K562 (cell line): ENCODE measurements around the gene IL37. TPM values are rescaled to one million over a fixed set of nuclear protein-coding genes. Genes with fewer than 3 reads are reported as not detected.

Experiments
- CTCFL ChIP-seq: IDR thresholded peaks from 2 replicates; pipeline ENCODE4 v1.6.1; 2011; ENCODE audit warnings: borderline replicate concordance, low read depth, mild to moderate bottlenecking, moderate library complexity, low read length; ENCODE audit not compliant: insufficient read depth, poor library complexity, severe bottlenecking
- CUX1 ChIP-seq: fragments of 200-800 bp; sonication (Bioruptor generic); IDR thresholded peaks from 2 replicates; pipeline ENCODE4 v1.6.1; 2016; ENCODE audit warnings: missing genetic modification characterization, missing compliant biosample characterization
- MAFF ChIP-seq: IDR thresholded peaks from 2 replicates; pipeline ENCODE4 v1.6.1; 2012; ENCODE audit warnings: low read length, improper control_type of control experiment
- PHB2 ChIP-seq: fragments of 450-650 bp; IDR thresholded peaks from 2 replicates; pipeline ENCODE4 v1.6.1; 2017; ENCODE audit warnings: low read depth
- POLR2B ChIP-seq: fragments of 450-650 bp; IDR thresholded peaks from 2 replicates; pipeline ENCODE4 v1.6.1; 2018; ENCODE audit warnings: low read depth; ENCODE audit not compliant: partially characterized antibody
- STAG1 ChIP-seq: sonication (generic); formaldehyde crosslinking; IDR thresholded peaks from 2 replicates; pipeline ENCODE4 v1.5.0; 2020; ENCODE audit warnings: missing genetic modification reagents, borderline replicate concordance
- ZFPM2 ChIP-seq: fragments of 250-450 bp; sonication (Bioruptor Pico); IDR thresholded peaks from 2 replicates; pipeline ENCODE4 v1.5.1; 2022; ENCODE audit warnings: mild to moderate bottlenecking
- ZNF224 ChIP-seq: sonication (generic); formaldehyde crosslinking; IDR thresholded peaks from 2 replicates; pipeline ENCODE4 v1.8.0; 2022; ENCODE audit warnings: mild to moderate bottlenecking, missing genetic modification reagents
- ZNF707 ChIP-seq: fragments of 250-450 bp; sonication (Bioruptor Pico); conservative IDR thresholded peaks from 2 replicates; pipeline ENCODE4 v1.8.0; 2022; ENCODE audit warnings: inconsistent platforms, mild to moderate bottlenecking, moderate library complexity
- polyA plus RNA-seq, 8 experiments: library from polyadenylated mRNA; depleted of rRNA in 4 of 8; stranded (reverse) in 5 of 8; unstranded in 3 of 8; fragments of >200 nt; fragmentation: Nextera tagmentation in 2 of 8; fragmentation: Illumina TruSeq in 1 of 8; extraction: Ambion mirVana in 2 of 8; extraction: Trizol in 1 of 8; gene quantifications; 2 replicates each; pipeline versions ENCODE4 v1.2.1 to v1.2.3, GENCODE V29; 2011 to 2014; ENCODE audit warnings: inconsistent platforms in 1 of 8, missing spikeins in 1 of 8
- total RNA-seq, 7 experiments: library from RNA; depleted of rRNA in 6 of 7; stranded (reverse); fragments of >200 nt in 6 of 7; fragmentation: Illumina TruSeq in 2 of 7; extraction: Trizol in 2 of 7; gene quantifications; 2 replicates each; pipeline versions ENCODE4 v1.2.1 to v1.2.3, GENCODE V29; 2011 to 2021; ENCODE audit warnings: low replicate concordance in 1 of 7
- TF ChIP-seq, protein P1 (sequence below): fragments of 250-450 bp; sonication (Bioruptor Pico); IDR thresholded peaks from 2 replicates; pipeline ENCODE4 v1.8.0; 2021; ENCODE audit warnings: moderate library complexity, mild to moderate bottlenecking, inconsistent platforms
- TF ChIP-seq, protein P2 (sequence below): fragments of 450-650 bp; formaldehyde crosslinking; IDR thresholded peaks from 2 replicates; pipeline ENCODE4 v1.4.0; 2022; ENCODE audit warnings: missing genetic modification characterization
- TF ChIP-seq, protein P3 (sequence below): fragments of 250-450 bp; sonication (Bioruptor Pico); IDR thresholded peaks from 2 replicates; pipeline ENCODE4 v1.8.0; 2022; ENCODE audit warnings: moderate library complexity, mild to moderate bottlenecking, inconsistent platforms

IL37 gene
- total and polyA plus RNA-seq, 9 of the 15 experiments (the other 6 are each of a cell fraction or from before 2014, with no cell fraction given) = not detected

- TF ChIP-seq, protein P1, sequence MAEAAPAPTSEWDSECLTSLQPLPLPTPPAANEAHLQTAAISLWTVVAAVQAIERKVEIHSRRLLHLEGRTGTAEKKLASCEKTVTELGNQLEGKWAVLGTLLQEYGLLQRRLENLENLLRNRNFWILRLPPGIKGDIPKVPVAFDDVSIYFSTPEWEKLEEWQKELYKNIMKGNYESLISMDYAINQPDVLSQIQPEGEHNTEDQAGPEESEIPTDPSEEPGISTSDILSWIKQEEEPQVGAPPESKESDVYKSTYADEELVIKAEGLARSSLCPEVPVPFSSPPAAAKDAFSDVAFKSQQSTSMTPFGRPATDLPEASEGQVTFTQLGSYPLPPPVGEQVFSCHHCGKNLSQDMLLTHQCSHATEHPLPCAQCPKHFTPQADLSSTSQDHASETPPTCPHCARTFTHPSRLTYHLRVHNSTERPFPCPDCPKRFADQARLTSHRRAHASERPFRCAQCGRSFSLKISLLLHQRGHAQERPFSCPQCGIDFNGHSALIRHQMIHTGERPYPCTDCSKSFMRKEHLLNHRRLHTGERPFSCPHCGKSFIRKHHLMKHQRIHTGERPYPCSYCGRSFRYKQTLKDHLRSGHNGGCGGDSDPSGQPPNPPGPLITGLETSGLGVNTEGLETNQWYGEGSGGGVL (CRISPR knock-in tag) = no peak
- TF ChIP-seq ZFPM2 (CRISPR knock-in tag) (no peak), CTCFL (no peak), ZNF224 (CRISPR knock-in tag) (no peak), ZNF707 (CRISPR knock-in tag) (no peak), CUX1 (CRISPR knock-in tag) (no peak), POLR2B (no peak), STAG1 (CRISPR knock-in tag) (no peak), MAFF (no peak), PHB2 (no peak)
- TF ChIP-seq, protein P2, sequence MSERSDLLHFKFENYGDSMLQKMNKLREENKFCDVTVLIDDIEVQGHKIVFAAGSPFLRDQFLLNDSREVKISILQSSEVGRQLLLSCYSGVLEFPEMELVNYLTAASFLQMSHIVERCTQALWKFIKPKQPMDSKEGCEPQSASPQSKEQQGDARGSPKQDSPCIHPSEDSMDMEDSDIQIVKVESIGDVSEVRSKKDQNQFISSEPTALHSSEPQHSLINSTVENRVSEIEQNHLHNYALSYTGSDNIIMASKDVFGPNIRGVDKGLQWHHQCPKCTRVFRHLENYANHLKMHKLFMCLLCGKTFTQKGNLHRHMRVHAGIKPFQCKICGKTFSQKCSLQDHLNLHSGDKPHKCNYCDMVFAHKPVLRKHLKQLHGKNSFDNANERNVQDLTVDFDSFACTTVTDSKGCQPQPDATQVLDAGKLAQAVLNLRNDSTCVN (CRISPR knock-in tag) = no peak
- TF ChIP-seq, protein P3, sequence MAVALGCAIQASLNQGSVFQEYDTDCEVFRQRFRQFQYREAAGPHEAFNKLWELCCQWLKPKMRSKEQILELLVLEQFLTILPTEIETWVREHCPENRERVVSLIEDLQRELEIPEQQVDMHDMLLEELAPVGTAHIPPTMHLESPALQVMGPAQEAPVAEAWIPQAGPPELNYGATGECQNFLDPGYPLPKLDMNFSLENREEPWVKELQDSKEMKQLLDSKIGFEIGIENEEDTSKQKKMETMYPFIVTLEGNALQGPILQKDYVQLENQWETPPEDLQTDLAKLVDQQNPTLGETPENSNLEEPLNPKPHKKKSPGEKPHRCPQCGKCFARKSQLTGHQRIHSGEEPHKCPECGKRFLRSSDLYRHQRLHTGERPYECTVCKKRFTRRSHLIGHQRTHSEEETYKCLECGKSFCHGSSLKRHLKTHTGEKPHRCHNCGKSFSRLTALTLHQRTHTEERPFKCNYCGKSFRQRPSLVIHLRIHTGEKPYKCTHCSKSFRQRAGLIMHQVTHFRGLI (CRISPR knock-in tag) = no peak
These were observed 29.6 kb upstream of the IL37 start (continued) for GRCh38 chr2:112881217-112881985.
